Measurements from ENCODE around the gene ZNG1F.
"Not testable (repeated sequence)": the region's sequence is repeated elsewhere in the genome, so short reads cannot be mapped to it uniquely, and the experiment has no call there.

Gene ZNG1F

GRCh38 chr9:41120696-41121095 is 68.4 kb downstream of the ZNG1F start:
- DNase-seq = not testable (repeated sequence)

- DNase-seq = not testable (repeated sequence)
These were observed 69.4 kb downstream of the ZNG1F start for GRCh38 chr9:41119719-41120118.

GRCh38 chr9:41119311-41119710 is 69.8 kb downstream of the ZNG1F start:
- not testable (repeated sequence) for DNase-seq

- DNase-seq = not testable (repeated sequence)
These were observed 75.8 kb downstream of the ZNG1F start for GRCh38 chr9:41113348-41113747.

GRCh38 chr9:41111414-41111813 is 77.7 kb downstream of the ZNG1F start:
- not testable (repeated sequence) for DNase-seq

- not testable (repeated sequence) for DNase-seq
These were observed 78.2 kb downstream of the ZNG1F start for GRCh38 chr9:41110913-41111312.

GRCh38 chr9:41109253-41109652 is 79.9 kb downstream of the ZNG1F start:
- DNase-seq = not testable (repeated sequence)

- DNase-seq = not testable (repeated sequence)
These were observed 80.3 kb downstream of the ZNG1F start for GRCh38 chr9:41108816-41109215.

- not testable (repeated sequence) for DNase-seq
These were observed 82.5 kb downstream of the ZNG1F start for GRCh38 chr9:41106472-41107116.

- not testable (repeated sequence) for DNase-seq
These were observed 83.4 kb downstream of the ZNG1F start for GRCh38 chr9:41105557-41106253.

- DNase-seq = not testable (repeated sequence)
These were observed 84.6 kb downstream of the ZNG1F start for GRCh38 chr9:41104542-41104941.

- not testable (repeated sequence) for DNase-seq
These were observed 88.6 kb downstream of the ZNG1F start for GRCh38 chr9:41100508-41100907.

- DNase-seq = not testable (repeated sequence)
These were observed 90.4 kb downstream of the ZNG1F start for GRCh38 chr9:41098759-41099158.

- DNase-seq = not testable (repeated sequence)
These were observed 94.1 kb downstream of the ZNG1F start for GRCh38 chr9:41095060-41095459.

- DNase-seq = not testable (repeated sequence)
These were observed 94.9 kb downstream of the ZNG1F start for GRCh38 chr9:41094010-41094773.

- DNase-seq = not testable (repeated sequence)
These were observed 98.2 kb downstream of the ZNG1F start for GRCh38 chr9:41090922-41091321.

GRCh38 chr9:41090386-41090785 is 98.7 kb downstream of the ZNG1F start:
- DNase-seq = not testable (repeated sequence)

- not testable (repeated sequence) for DNase-seq
These were observed 100.6 kb downstream of the ZNG1F start for GRCh38 chr9:41088450-41089059.

- DNase-seq = not testable (repeated sequence)
These were observed 101.2 kb downstream of the ZNG1F start for GRCh38 chr9:41087929-41088328.

- DNase-seq = not testable (repeated sequence)
These were observed 101.8 kb downstream of the ZNG1F start for GRCh38 chr9:41087157-41087780.

GRCh38 chr9:41086685-41087084 is 102.4 kb downstream of the ZNG1F start:
- DNase-seq = not testable (repeated sequence)

GRCh38 chr9:41086215-41086614 is 102.9 kb downstream of the ZNG1F start:
- DNase-seq = not testable (repeated sequence)

Data from SHP77 (cell line).